LNCAP (cell line): ENCODE data around the gene GTF2A1.

Experiments
- CTCF ChIP-seq: fragments of 450-650 bp; IDR thresholded peaks from 2 replicates; pipeline ENCODE4 v1.5.1; 2017; ENCODE audit warnings: mild to moderate bottlenecking

GTF2A1 gene

GRCh38 chr14:81243499-81243898, 22.7 kb upstream of the GTF2A1 start:
- TF ChIP-seq CTCF: no peak

- TF ChIP-seq CTCF: no peak
These were observed 15.4 kb upstream of the GTF2A1 start for GRCh38 chr14:81236138-81236537.

GRCh38 chr14:81235096-81235495, 14.3 kb upstream of the GTF2A1 start:
- no peak for TF ChIP-seq CTCF

GRCh38 chr14:81234278-81234677, 13.5 kb upstream of the GTF2A1 start:
- TF ChIP-seq CTCF: no peak

- no peak for TF ChIP-seq CTCF
These were observed 12.9 kb upstream of the GTF2A1 start for GRCh38 chr14:81233615-81234014.

GRCh38 chr14:81231540-81231939, 10.8 kb upstream of the GTF2A1 start:
- no peak for TF ChIP-seq CTCF

- no peak for TF ChIP-seq CTCF
These were observed 3.5 kb upstream of the GTF2A1 start for GRCh38 chr14:81224222-81224621.

- no peak for TF ChIP-seq CTCF
These were observed 1.9 kb upstream of the GTF2A1 start for GRCh38 chr14:81222691-81223090.
